ENCODE data around the gene LRRIQ4. TPM values are rescaled to one million over a fixed set of nuclear protein-coding genes. Genes with fewer than 3 reads are reported as not detected.
A peak's percentile ranks its signal among the peaks of the same experiment; 100 is the strongest.

Gene LRRIQ4
- total RNA-seq, 1 experiment from 2014 or later, result not detected

- no TSS peak for BruUV-seq (replicated peaks)
- intact Hi-C loops (cut with micrococcal nuclease; ENCODE audit: unreplicated experiment), result no loop called here
These were observed 45.1 kb downstream of the LRRIQ4 start for GRCh38 chr3:169857811-169858210.

DNA sequence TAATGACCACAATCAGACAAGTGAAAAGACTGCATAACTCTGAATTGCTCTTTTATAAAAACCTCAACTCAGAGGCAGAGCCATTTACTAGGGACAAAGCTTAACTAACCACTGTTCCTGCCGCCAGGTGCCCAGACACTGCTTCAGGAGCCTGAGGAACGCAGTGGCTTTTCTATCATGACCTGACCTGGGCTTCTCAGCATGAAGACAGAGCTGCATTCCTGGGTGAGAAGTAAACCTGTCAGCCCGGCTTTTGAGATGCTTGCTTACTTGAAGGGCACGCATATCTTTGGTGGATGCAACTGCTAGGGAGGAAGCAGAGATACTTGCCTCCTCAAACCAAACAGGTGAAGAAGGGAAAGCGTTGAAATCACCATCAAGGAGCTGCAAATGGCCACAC lies 49.2 kb downstream of the LRRIQ4 start:
- CTCF ChIA-PET, result interaction anchor here (1.2 kb wide), 1 partner anchor 255 kb away, joined by 3 read pairs; no protein-coding TSS in a partner anchor
- POLR2A ChIA-PET, result no interaction called here
- H3K27me3 Mint-ChIP-seq (ENCODE audit: insufficient read depth, unreplicated experiment), result no peaks in the 10 kb centered on the region
- H3K9me3 Mint-ChIP-seq (ENCODE audit: unreplicated experiment), result no peaks in the 10 kb centered on the region
- no peak overlapping the region for H3K27ac Mint-ChIP-seq (ENCODE audit: unreplicated experiment)
- TF ChIP-seq CTCF (IDR thresholded peaks at IDR 0.05; ENCODE audit: insufficient read depth in 1 of 2, low read depth in 1 of 2, low read length in 1 of 2, severe bottlenecking in 1 of 2, unreplicated experiment in 1 of 2), result no peak
- no TSS peak for BruUV-seq (replicated peaks)
- intact Hi-C loops (cut with micrococcal nuclease; ENCODE audit: unreplicated experiment), result no loop called here
- H3K27me3 ChIP-seq (replicated peaks; ENCODE audit: control insufficient read depth, insufficient read depth, low read length), result no peaks in the 10 kb centered on the region
- H3K9me3 ChIP-seq, result no peaks in the 10 kb centered on the region
- no peak overlapping the region for H3K4me3 ChIP-seq (ENCODE audit: low read depth, low read length)
- H3K4me1 ChIP-seq, result no peaks in the 10 kb centered on the region
- no peaks in the 10 kb centered on the region for H3K36me3 ChIP-seq (ENCODE audit: control insufficient read depth, insufficient read depth, low read length)
- DNase-seq, result peak in 1 of 2 experiments; percentile 38
- H3K4me1 Mint-ChIP-seq (ENCODE audit: low read depth, unreplicated experiment), result no peaks in the 10 kb centered on the region
- no peaks in the 10 kb centered on the region for H3K36me3 Mint-ChIP-seq (ENCODE audit: insufficient read depth, unreplicated experiment)
- H3K4me3 Mint-ChIP-seq (ENCODE audit: unreplicated experiment), result no peak overlapping the region

More at GRCh38 chr3:169857811-169858210, 45.1 kb downstream of the LRRIQ4 start:
- ChIA-PET POLR2A (no interaction called here), CTCF (no interaction called here)
- H3K9me3 ChIP-seq, result no peaks in the 10 kb centered on the region
- no peak overlapping the region for H3K27ac Mint-ChIP-seq (ENCODE audit: unreplicated experiment)
- no peaks in the 10 kb centered on the region for H3K36me3 Mint-ChIP-seq (ENCODE audit: insufficient read depth, unreplicated experiment)
- H3K4me1 ChIP-seq, result no peaks in the 10 kb centered on the region
- no peak for DNase-seq
- no peaks in the 10 kb centered on the region for H3K4me1 Mint-ChIP-seq (ENCODE audit: low read depth, unreplicated experiment)
- TF ChIP-seq CTCF (IDR thresholded peaks at IDR 0.05; ENCODE audit: insufficient read depth in 1 of 2, low read depth in 1 of 2, low read length in 1 of 2, severe bottlenecking in 1 of 2, unreplicated experiment in 1 of 2), result no peak
- no peaks in the 10 kb centered on the region for H3K27me3 ChIP-seq (replicated peaks; ENCODE audit: control insufficient read depth, insufficient read depth, low read length)
- no peaks in the 10 kb centered on the region for H3K36me3 ChIP-seq (ENCODE audit: control insufficient read depth, insufficient read depth, low read length)
- no peaks in the 10 kb centered on the region for H3K27me3 Mint-ChIP-seq (ENCODE audit: insufficient read depth, unreplicated experiment)
- no peak overlapping the region for H3K4me3 ChIP-seq (ENCODE audit: low read depth, low read length)
- no peak overlapping the region for H3K4me3 Mint-ChIP-seq (ENCODE audit: unreplicated experiment)
- H3K9me3 Mint-ChIP-seq (ENCODE audit: unreplicated experiment), result no peaks in the 10 kb centered on the region

DNA sequence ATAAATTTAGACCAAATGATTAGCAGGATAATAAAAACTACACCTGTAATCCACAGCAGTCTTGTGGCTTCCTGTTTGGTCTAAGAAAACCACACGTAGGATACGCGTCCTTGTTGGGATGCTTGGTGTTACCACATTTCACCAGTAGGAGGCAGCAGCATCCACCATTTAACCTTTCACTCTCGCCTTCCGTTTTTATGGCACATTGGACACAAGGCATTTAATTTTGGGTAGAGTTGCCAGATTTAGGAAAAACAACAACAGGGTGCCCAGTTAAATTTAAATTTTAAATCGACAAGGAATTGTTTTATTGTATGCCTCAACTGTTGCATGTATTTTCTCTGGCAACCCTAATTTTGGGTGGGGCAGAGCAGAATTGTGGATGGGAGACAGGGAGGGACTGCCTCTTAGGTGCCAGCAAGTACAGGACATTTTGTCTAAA lies 50.8 kb downstream of the LRRIQ4 start:
- H3K4me3 Mint-ChIP-seq (ENCODE audit: unreplicated experiment), result no peak overlapping the region
- no peaks in the 10 kb centered on the region for H3K36me3 Mint-ChIP-seq (ENCODE audit: insufficient read depth, unreplicated experiment)
- H3K4me1 Mint-ChIP-seq (ENCODE audit: low read depth, unreplicated experiment), result no peaks in the 10 kb centered on the region
- ChIA-PET CTCF (no interaction called here), POLR2A (no interaction called here)
- BruUV-seq (replicated peaks), result no TSS peak
- peak; percentile 70 to 82 for TF ChIP-seq CTCF (IDR thresholded peaks at IDR 0.05; ENCODE audit: insufficient read depth in 1 of 2, low read depth in 1 of 2, low read length in 1 of 2, severe bottlenecking in 1 of 2, unreplicated experiment in 1 of 2)
- DNase-seq, result peak; percentile 57 to 71
- H3K27ac Mint-ChIP-seq (ENCODE audit: unreplicated experiment), result no peak overlapping the region
- H3K4me3 ChIP-seq (ENCODE audit: low read depth, low read length), result no peak overlapping the region
- H3K36me3 ChIP-seq (ENCODE audit: control insufficient read depth, insufficient read depth, low read length), result no peaks in the 10 kb centered on the region
- H3K27me3 Mint-ChIP-seq (ENCODE audit: insufficient read depth, unreplicated experiment), result no peaks in the 10 kb centered on the region
- no peaks in the 10 kb centered on the region for H3K4me1 ChIP-seq
- intact Hi-C loops (cut with micrococcal nuclease; ENCODE audit: unreplicated experiment), result loop anchor here (1.0 kb wide), 3 partner anchors 103 to 191 kb away; partner anchors contain the start of gene SEC62
- H3K9me3 Mint-ChIP-seq (ENCODE audit: unreplicated experiment), result no peaks in the 10 kb centered on the region
- no peaks in the 10 kb centered on the region for H3K9me3 ChIP-seq
- H3K27me3 ChIP-seq (replicated peaks; ENCODE audit: control insufficient read depth, insufficient read depth, low read length), result no peaks in the 10 kb centered on the region

Data from Caco-2 (cell line).